RWPE2 (cell line): ENCODE data around the gene FARS2.
A peak's percentile ranks its signal among the peaks of the same experiment; 100 is the strongest.

ENCODE experiments used
- ATAC-seq: fragments of 200-7000 bp; cut with Tn5 transposase; 3 replicates; pipeline ENCODE4 v1.9.1; 2021; ENCODE audit warnings: low read depth
- DNase-seq: peaks from one replicate; pipeline ENCODE4 v3.0.0-alpha.2; 2020; ENCODE audit warnings: low spot score
- H3K27ac ChIP-seq: fragments of 450-650 bp; 2 replicates; pipeline ENCODE4 v1.5.1; 2017; ENCODE audit warnings: mild to moderate bottlenecking; ENCODE audit not compliant: poor library complexity, severe bottlenecking
- H3K27me3 ChIP-seq: fragments of 250-450 bp; sonication (Bioruptor Pico); 2 replicates; pipeline ENCODE4 v1.5.1; 2021; ENCODE audit warnings: mild to moderate bottlenecking, moderate library complexity; ENCODE audit not compliant: insufficient read depth, poor library complexity, severe bottlenecking
- H3K36me3 ChIP-seq: fragments of 250-450 bp; sonication (Bioruptor Pico); 2 replicates; pipeline ENCODE4 v1.5.1; 2020; ENCODE audit warnings: low read depth, mild to moderate bottlenecking, moderate library complexity
- H3K4me1 ChIP-seq: fragments of 250-450 bp; sonication (Bioruptor Pico); 2 replicates; pipeline ENCODE4 v1.5.1; 2021; ENCODE audit warnings: mild to moderate bottlenecking, moderate library complexity; ENCODE audit not compliant: insufficient read depth, poor library complexity, severe bottlenecking
- H3K4me3 ChIP-seq: fragments of 250-450 bp; sonication (Bioruptor Pico); 2 replicates; pipeline ENCODE4 v1.5.1; 2021; ENCODE audit warnings: mild to moderate bottlenecking, moderate library complexity; ENCODE audit not compliant: severe bottlenecking
- H3K9me3 ChIP-seq: fragments of 250-450 bp; sonication (Bioruptor Pico); 2 replicates; pipeline ENCODE4 v1.5.1; 2021; ENCODE audit warnings: mild to moderate bottlenecking, moderate library complexity; ENCODE audit not compliant: severe bottlenecking
- CTCF ChIP-seq: fragments of 450-650 bp; IDR thresholded peaks from one replicate; pipeline ENCODE4 v1.5.1; 2017; ENCODE audit warnings: mild to moderate bottlenecking, moderate library complexity; ENCODE audit not compliant: poor library complexity, severe bottlenecking

Gene FARS2

GRCh38 chr6:5492356-5492755 lies 231.0 kb downstream of the FARS2 start:
- TF ChIP-seq CTCF: no peak
- no peaks in the 10 kb centered on the region for H3K36me3 ChIP-seq
- H3K27ac ChIP-seq: no peak overlapping the region

GRCh38 chr6:5493806-5494205 lies 232.5 kb downstream of the FARS2 start:
- TF ChIP-seq CTCF: no peak
- H3K4me3 ChIP-seq: no peak overlapping the region
- no peaks in the 10 kb centered on the region for H3K27me3 ChIP-seq
- H3K36me3 ChIP-seq: no peaks in the 10 kb centered on the region
- H3K27ac ChIP-seq: no peak overlapping the region
- H3K9me3 ChIP-seq: no peaks in the 10 kb centered on the region
- ATAC-seq (no peak), DNase-seq (no peak)
- H3K4me1 ChIP-seq: peaks cover 9% of the 10 kb centered on the region

More at GRCh38 chr6:5492356-5492755, 231.0 kb downstream of the FARS2 start:
- DNase-seq (no peak), ATAC-seq (no peak)
- Histone ChIP-seq H3K4me1 (no peaks in the 10 kb centered on the region), H3K27me3 (no peaks in the 10 kb centered on the region), H3K9me3 (no peaks in the 10 kb centered on the region), H3K4me3 (no peak overlapping the region)

- Histone ChIP-seq H3K36me3 (no peaks in the 10 kb centered on the region), H3K27ac (no peak overlapping the region), H3K27me3 (no peaks in the 10 kb centered on the region), H3K4me3 (no peak overlapping the region), H3K4me1 (peaks cover 21% of the 10 kb centered on the region), H3K9me3 (peaks cover 3% of the 10 kb centered on the region)
- TF ChIP-seq CTCF: no peak
- DNase-seq: no peak
- ATAC-seq: no peak
Observed at GRCh38 chr6:5497896-5498578, 236.7 kb downstream of the FARS2 start.

GRCh38 chr6:5498579-5498899 lies 237.2 kb downstream of the FARS2 start:
- H3K27me3 ChIP-seq: no peaks in the 10 kb centered on the region
- no peak for DNase-seq
- H3K4me3 ChIP-seq: no peak overlapping the region
- H3K9me3 ChIP-seq: peaks cover 3% of the 10 kb centered on the region
- H3K27ac ChIP-seq: no peak overlapping the region
- no peak for TF ChIP-seq CTCF
- ATAC-seq: no peak
- peaks cover 21% of the 10 kb centered on the region for H3K4me1 ChIP-seq
- no peaks in the 10 kb centered on the region for H3K36me3 ChIP-seq

GRCh38 chr6:5499644-5500306 lies 238.5 kb downstream of the FARS2 start:
- H3K4me1 ChIP-seq: peaks cover 21% of the 10 kb centered on the region
- peak overlapping the region; percentile 13 for H3K27ac ChIP-seq

More at GRCh38 chr6:5499644-5500306, 238.5 kb downstream of the FARS2 start:
- no peak overlapping the region for H3K4me3 ChIP-seq
- peaks cover 3% of the 10 kb centered on the region for H3K9me3 ChIP-seq
- no peak for TF ChIP-seq CTCF
- H3K36me3 ChIP-seq: no peaks in the 10 kb centered on the region
- DNase-seq: no peak
- no peaks in the 10 kb centered on the region for H3K27me3 ChIP-seq
- peak; percentile 51; the same call in 2 of the 3 replicates for ATAC-seq
